ENCODE measurements around the gene ERH. TPM values are rescaled to one million over a fixed set of nuclear protein-coding genes. Genes with fewer than 3 reads are reported as not detected.
A peak's percentile ranks its signal among the peaks of the same experiment; 100 is the strongest.
"Not testable (repeated sequence)": the region's sequence is repeated elsewhere in the genome, so short reads cannot be mapped to it uniquely, and the experiment has no call there.

Gene ERH
- 110 TPM for total RNA-seq
- long read RNA-seq, transcript ERH-203 (4 exons, 1,124 nt), result major isoform, 7 of 8 reads
- long read RNA-seq, partial matches to known transcripts, result 0 of 8 reads
- long read RNA-seq, other reads (novel, unspliced or antisense), result 1 of 8 reads

DNA sequence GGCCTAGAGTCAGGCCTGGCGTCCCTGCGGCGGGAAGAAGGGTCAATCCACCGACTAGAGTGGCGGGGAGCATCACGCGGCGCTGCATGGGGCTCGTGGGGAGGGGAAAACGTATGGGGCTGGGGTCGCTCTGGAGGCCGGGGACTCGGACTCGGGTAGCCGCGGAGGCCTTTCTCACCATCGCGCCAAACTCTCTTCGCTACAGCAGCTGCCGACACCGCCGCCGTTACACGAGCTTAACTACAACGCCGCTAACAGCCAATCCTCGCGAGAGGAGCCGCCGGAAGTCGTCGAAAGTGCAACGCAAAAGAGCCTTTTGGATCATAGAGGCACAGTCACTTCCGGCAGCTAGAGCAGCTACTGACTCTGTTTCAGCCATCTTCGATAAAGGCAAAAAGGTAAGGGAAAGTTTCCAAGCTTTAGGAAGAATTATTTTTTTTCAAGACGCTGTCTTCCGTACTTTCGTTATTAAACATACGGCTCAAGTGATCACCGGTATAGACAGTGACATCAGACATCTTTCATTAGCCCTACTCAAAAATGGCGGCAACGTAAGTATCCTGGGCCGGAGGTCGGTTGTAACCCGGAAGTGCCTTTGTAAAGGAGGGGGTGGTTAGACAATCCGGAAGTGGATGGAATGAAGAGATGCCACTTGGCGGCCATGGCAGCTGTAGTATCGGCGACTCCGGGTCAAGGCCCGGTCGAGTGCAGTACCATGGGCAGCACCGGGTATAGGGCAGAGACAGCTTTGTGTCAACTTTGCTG is at the start of gene ERH, which contains the start of gene SLC39A9:
Gene ERH (minus strand): TSS at position 247 of the 765 bp plus-strand sequence. CDS start 66 bp downstream, at position 181.
Gene SLC39A9 (plus strand): TSS at position 640 of the 765 bp plus-strand sequence. CDS start 678 bp downstream, outside the sequence.
- ATAC-seq (peak; percentile 97), DNase-seq (ENCODE audit: missing footprints) (peak; percentile 97)
- intact Hi-C loops (cut with DNase I), result loop anchor here (5.0 kb wide), 1 partner anchor 369 kb away; the partner anchor contains the start of gene SRSF5

DNA sequence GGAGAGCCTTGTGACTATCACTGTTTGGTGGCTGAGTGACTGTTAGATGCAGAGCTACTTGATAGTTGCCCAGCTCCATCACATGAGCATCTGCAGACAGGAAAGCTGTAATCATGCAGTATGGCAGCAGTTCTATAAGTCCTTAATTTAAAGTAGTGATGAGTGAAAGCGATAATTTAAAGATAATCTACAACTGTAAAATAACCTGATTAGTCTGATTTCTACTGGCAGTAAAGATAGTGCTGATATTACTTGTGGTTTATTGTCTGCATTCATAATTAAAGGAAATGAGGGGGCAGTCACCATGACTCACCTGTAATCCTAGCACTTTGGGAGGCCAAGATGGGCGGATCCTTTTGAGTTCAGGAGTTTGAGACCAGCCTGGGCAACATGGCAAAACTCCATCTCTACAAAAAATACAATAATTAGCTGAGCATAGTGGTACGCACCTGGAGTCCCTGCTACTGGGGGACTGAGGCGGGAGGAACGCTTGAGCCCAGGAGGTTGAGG is 45.3 kb upstream of the ERH start:
- ATAC-seq (no peak), DNase-seq (ENCODE audit: missing footprints) (no peak)
- intact Hi-C loops (cut with DNase I), result no loop called here

DNA sequence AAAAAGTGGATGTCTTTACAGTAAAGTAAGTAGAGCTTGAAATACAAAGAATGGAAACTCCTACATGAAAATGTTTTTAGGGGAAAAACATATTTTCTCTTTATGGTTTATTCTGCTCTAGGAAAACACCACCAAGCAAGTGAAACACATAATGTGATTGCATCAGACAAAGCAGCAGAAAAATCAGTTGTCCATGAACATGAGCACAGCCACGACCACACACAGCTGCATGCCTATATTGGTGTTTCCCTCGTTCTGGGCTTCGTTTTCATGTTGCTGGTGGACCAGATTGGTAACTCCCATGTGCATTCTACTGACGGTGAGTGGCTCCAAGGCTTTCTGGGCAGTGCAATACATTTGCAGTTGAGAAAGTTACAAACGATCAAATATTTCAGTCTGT is 43.8 kb upstream of the ERH start:
- intact Hi-C loops (cut with DNase I), result no loop called here
- DNase-seq (ENCODE audit: missing footprints), result no peak
- no peak for ATAC-seq

DNA sequence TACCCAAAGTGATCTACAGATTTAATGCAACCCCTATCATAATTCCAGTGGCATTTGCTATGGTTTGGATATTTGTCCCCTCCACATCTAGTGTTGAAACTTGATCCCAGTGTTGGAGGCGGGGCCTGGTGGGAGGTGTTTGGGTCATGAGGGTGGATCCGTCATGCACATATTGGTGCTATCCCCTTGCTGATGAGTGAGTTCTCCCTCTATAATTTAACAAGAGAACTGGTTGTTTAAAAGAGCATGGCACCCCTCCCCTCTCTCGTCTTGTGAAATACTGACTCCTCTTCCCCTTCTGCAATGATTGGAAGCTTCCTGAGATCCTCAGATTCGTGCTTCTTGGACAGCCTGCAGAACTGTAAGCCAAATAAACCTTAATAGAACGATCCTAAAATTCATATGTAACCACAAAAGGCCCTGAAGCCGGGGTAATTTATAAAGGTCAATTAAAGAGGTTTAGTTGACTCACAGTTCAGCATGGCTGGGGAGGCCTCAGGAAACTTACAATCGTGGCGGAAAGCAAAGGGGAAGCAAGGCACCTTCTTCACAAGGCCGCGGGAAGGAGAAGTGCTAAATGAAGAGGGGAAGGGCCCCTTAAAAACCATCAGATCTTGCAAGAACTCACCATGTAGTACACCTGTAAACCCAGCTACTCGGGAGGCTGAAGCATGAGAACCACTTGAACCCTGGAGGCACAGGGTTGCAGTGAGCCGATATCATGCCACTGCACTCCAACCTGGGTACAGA is 41.6 kb upstream of the ERH start:
- no peak for DNase-seq (ENCODE audit: missing footprints)
- no peak for ATAC-seq
- intact Hi-C loops (cut with DNase I), result no loop called here

DNA sequence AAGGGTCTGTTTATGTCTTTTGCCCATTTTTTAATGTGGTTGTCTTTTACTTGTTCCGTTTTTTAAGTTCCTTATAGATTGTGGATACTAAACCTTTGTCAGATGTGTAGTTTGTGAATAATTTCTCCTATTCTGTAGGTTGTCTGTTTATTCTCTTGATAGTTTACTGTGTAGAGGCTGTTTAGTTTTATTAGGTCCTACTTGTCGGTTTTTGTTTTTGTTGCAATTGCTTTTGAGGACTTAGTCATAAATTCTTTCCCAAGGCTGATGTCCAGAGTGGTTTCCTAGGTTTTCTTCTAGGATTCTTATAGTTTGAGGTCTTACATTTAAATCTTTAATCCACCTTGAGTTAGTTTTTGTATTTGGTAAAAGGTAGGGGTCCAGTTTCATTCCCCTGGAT is 34.3 kb upstream of the ERH start:
- intact Hi-C loops (cut with DNase I), result no loop called here
- no peak for DNase-seq (ENCODE audit: missing footprints)
- ATAC-seq, result no peak

DNA sequence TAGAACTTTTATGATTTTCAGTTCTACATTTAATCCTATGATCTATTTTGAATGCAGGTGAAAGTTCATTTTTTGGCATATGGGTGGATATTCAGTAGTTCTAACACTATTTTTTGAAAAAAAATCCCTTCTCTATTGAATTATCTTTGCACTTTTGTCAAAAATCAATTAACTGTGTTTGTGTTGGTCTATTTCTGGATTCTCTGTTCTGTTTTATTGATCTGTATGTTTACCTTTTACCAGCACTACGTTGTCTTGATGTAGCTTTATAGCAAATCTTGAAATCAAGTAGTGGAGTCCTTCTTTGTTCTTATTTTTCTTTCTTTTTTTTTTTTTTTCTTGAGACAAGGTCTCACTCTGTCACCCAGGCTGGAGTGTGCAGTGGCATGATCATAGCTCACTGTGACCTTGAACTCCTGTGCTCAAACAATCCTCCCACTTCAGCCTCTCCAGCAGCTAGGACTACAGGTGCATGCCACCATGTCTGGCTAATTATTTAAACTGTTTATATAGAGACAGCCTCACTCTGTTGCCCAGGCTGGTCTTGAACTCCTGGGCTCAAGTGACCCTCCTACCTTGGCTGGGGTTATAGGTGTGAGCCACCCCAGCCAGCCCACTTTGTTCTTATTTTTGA is 32.3 kb upstream of the ERH start:
- no peak for DNase-seq (ENCODE audit: missing footprints)
- intact Hi-C loops (cut with DNase I), result no loop called here

DNA sequence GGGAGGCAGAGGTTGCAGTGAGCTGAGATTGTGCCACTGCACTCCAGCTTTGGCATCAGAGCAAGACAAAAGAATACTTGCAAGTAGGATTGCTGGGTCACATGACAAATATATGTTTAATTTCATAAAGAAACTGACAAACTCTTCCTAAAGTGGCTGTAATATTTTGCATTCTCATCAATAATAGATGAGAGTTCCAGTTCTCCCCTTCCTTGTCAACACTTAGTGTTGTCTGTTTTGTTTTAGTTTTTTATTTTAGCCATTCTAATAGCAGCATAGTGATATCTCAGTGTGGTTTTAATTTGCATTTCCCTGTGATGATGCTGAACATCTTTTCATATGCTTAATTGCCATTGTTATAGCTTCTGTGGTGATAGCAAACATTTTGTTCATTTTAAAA is 31.5 kb upstream of the ERH start:
- intact Hi-C loops (cut with DNase I), result no loop called here
- DNase-seq (ENCODE audit: missing footprints), result no peak
- no peak for ATAC-seq

More for the DNA sequence above, 32.3 kb upstream of the ERH start:
- no peak for ATAC-seq

DNA sequence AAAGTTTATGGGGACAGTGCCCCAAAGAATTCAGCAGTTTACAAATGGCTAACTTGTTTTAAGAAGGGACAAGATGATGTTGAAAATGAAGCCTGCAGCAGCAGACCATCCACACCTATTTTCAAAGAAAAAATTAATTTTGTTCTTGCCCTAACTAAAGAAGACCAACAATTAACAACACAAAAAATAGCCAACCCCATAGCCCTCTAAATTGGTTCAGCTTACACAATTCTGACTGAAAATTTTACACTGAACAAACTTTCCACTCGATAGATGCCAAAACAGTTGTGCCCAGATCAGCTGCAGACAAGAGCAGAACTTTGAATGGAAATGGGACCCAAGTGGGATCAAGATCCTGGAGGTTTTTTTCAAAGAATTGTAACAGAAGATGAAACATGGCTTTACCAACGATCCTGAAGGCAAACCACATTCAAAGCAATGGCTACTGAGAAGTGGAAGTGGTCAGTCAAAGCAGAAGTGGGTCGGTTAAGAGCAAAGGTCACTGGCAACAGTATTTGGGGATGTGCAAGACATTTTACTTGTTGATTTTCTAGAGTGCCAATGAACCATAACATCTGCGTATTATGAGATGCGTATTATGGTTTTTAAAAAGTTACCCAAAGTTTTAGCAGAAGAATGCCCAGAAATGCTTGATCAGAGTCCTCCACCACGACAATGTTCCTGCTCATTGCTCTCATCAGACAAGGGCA is 30.3 kb upstream of the ERH start:
- DNase-seq (ENCODE audit: missing footprints) (no peak), ATAC-seq (no peak)
- intact Hi-C loops (cut with DNase I), result no loop called here

DNA sequence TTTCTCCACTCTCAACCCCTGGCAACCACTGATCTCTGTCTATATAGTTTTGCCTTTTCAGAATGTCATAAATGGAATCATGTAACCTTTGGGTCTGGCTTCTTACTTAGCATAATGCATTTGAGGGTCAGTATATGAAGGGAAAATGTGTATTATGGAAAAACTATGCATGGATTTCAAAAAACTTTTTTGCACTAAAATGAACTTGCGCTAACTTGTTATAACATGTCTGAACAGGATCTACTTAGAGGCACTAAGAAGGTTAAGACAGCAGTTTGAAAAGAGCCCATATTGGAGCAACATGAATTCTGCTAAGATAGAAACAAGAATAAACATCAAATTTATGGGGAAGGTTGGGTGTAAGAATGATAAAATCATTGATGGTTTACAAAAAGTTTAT is 29.5 kb upstream of the ERH start:
- no peak for DNase-seq (ENCODE audit: missing footprints)
- no peak for ATAC-seq
- intact Hi-C loops (cut with DNase I), result no loop called here

DNA sequence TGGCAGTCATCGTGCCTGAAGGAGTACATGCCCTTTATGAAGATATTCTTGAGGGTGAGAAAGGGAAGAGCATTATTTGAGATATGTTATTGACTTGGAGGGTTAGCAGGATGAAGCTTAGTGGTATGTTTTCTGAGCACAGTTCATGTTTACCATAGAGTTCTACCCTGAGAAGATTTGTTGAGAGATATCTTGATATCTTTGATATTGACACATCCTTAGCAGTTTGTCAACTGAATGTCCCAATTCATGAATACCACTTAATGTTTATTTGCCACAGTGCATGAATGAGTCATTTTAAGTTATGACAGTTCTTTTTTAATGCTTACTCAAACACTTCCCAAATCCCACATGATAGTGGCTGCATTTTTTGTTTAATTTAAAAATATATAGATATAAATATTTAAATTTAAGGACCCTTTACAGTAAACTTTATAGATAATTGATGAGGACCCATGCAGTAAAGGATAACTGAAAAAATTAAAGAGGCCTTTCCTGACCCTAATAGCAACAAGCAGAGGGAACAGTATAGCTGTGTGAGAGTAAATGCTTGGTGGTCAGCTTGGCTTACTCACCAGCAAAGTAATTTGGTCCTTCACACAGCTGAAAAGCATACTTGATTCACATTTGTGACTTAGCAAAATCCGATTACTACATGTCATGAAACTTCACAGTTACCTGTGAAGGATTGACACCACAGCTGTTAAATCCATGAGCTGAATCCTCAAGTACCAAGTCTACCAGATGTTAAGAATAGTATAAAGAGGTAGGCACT is 26.2 kb upstream of the ERH start:
- intact Hi-C loops (cut with DNase I), result no loop called here
- DNase-seq (ENCODE audit: missing footprints), result no peak
- ATAC-seq, result no peak

DNA sequence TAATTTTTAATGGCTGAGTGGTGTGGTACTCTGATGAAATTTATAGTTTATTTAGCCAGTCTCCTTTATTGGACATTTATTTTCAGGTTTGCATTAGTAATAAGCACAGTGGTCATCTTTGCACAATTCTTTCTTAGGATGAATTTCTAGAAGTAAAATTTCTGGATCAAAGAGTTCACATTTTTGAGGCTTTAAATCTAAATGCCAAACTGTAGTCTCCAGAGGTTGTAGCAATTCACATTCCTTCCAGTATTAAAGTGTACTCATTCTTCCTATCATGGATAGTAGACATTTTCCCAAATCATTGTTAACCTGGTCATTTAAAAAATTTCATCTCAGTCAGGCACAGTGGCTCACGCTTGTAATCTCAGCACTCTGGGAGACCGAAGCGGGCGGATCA is 25.2 kb upstream of the ERH start:
- ATAC-seq (no peak), DNase-seq (ENCODE audit: missing footprints) (no peak)
- intact Hi-C loops (cut with DNase I), result no loop called here

DNA sequence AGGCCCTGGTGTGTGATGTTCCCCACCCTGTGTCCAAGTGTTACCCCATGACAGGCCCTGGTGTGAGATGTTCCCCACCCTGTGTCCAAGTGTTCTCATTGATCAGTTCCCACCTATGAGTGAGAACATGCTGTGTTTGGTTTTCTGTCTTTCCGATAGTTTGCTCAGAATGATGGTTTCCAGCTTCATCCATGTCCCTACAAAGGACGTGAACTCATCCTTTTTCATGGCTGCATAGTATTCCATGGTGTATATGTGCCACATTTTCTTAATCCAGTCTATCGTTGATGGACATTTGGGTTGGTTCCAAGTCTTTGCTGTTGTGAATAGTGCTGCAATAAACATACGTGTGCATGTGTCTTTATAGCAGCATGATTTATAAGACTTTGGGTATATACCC is 18.0 kb upstream of the ERH start:
- ATAC-seq; intact Hi-C loops (cut with DNase I); DNase-seq (ENCODE audit: missing footprints): not testable (repeated sequence)

DNA sequence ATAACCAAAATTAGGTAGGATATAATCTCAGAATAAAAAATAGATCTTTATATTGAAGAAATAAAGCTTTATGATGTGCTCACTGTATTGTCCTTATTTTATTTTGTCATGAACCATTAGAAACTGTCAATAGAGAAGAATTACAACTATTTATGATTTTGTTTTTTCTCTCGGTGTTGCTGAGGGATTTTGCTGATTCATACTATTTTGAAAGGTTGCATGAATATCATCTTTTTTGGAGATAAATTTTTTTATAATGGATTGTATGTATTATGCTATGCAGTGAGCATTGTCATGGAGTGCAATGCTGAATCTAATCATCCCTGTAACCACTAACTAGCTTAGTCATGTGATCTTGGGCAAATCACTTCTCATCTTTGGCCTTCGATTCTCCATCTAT is 15.4 kb upstream of the ERH start:
- DNase-seq (ENCODE audit: missing footprints), result no peak
- intact Hi-C loops (cut with DNase I), result no loop called here

DNA sequence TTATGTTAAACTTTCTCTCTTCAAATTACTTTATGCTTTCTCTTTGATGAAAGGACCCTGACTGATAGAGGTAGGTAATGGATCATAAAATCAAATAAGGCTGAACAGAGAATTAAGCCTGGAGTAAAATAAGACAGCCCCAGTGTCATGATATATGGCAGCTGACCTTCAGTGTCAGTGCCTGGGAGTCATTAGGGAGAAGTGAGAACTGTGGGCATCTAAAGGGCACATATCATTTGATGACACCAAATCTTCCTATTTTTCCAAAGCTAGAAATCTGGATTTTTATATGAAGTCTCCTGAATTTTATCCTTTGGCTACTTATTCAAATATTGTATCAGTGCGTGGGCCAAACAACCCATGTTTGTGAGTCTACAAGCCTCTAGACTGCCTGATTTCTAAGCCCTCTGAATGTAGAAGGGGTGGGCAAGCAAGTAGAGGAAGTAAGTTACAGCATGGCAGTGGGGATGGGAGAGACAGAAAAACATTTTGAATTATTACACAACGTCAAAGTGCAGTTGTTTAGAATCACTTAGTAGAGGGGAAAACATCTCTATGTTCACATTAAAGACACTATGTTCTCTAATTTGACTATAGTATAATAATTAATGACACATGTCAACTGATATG is 10.3 kb upstream of the ERH start:
- intact Hi-C loops (cut with DNase I), result no loop called here
- ATAC-seq (no peak), DNase-seq (ENCODE audit: missing footprints) (no peak)

More for the DNA sequence above, 15.4 kb upstream of the ERH start:
- no peak for ATAC-seq

DNA sequence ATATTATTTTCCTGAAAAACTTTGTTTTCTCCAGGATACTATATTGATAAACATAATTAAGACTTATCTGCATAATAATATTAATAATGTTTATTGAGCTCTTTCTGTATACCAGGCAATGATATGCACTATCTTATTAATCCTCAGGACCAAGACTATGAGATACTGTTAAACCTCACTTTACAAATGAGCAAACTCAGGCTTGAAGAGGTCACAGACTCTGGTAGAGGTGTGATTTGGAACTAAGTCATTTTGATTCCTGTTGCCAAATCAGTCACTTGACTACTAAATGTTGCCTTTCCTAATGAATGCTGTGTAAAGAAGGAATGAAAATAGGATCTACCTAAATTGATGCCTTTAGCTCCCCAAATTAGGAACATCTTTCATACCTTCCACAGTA is 7.7 kb upstream of the ERH start:
- intact Hi-C loops (cut with DNase I), result no loop called here
- DNase-seq (ENCODE audit: missing footprints), result no peak
- ATAC-seq, result no peak

DNA sequence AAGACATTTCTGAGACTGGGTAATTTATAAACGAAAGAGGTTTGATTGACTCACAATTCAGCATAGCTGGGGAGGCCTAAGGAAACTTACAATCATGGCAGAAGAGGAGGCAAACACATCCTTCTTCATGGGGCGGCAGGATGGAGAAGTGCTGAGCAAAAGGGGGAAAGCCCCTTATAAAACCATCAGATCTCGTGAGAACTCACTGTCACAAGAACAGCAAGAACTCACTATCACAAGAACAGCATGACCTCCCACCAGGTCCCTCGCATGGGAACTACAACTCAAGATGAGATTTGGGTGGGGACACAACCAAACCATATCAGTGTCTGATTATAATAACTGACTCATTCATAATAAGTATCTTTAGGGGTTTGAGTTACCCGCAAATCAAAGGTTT is 6.8 kb upstream of the ERH start:
- intact Hi-C loops (cut with DNase I), result no loop called here

DNA sequence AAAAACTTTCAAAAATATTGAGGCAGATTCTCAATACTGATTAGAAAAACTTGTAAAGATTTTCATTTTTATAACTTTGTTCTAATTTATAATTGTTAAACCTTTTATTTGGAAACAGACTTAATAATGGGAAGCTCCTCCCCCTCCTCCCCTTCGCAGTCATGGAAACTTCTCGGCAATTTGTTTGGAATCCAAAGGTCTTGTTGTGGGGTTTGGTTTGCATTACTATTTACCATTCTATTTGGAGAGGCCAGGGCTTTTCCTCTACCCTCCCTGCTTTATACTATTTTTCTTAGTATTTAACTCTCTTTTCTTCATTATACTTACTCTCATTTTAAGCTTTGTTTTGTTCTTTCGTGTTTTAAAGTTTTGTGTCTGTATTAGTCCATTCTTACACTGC is 6.4 kb upstream of the ERH start:
- intact Hi-C loops (cut with DNase I), result no loop called here
- ATAC-seq (no peak), DNase-seq (ENCODE audit: missing footprints) (no peak)

More for the DNA sequence above, 6.8 kb upstream of the ERH start:
- ATAC-seq, result no peak
- no peak for DNase-seq (ENCODE audit: missing footprints)

Data from Right ventricle myocardium inferior (tissue), 1 donor.